H1 (cell line): ENCODE measurements around the gene FSTL4. TPM values are rescaled to one million over a fixed set of nuclear protein-coding genes. Genes with fewer than 3 reads are reported as not detected.

Experiments used
- KDM1A ChIP-seq: fragments of 200-600, 300-600 bp; sonication (generic); IDR thresholded peaks from 2 replicates; pipeline ENCODE4 v1.7.1; 2016; ENCODE audit warnings: mild to moderate bottlenecking, low read length, borderline replicate concordance
- KDM5A ChIP-seq: fragments of 200-600 bp; IDR thresholded peaks from 2 replicates; pipeline ENCODE4 v1.7.1; 2012; ENCODE audit warnings: mild to moderate bottlenecking, low read length, inconsistent platforms, mixed read lengths
- RAD21 ChIP-seq, 2 experiments: IDR thresholded peaks in 1 of 2; conservative IDR thresholded peaks in 1 of 2; 2 replicates each; pipeline ENCODE4 v1.6.1; 2011; ENCODE audit warnings: low read depth in 2 of 2, low read length in 2 of 2, improper control_type of control experiment in 1 of 2, inconsistent platforms in 1 of 2, mild to moderate bottlenecking in 1 of 2, moderate library complexity in 1 of 2
- RNF2 ChIP-seq: fragments of 200-900, 300-1000 bp; sonication (generic); IDR thresholded peaks from 2 replicates; pipeline ENCODE4 v1.7.1; 2016; ENCODE audit warnings: borderline replicate concordance, low read depth, mild to moderate bottlenecking, antibody characterized with exemption, low read length; ENCODE audit not compliant: poor library complexity, severe bottlenecking; ENCODE audit errors: missing control alignments
- SP4 ChIP-seq: IDR thresholded peaks from 2 replicates; pipeline ENCODE4 v1.6.1; 2012; ENCODE audit warnings: low read length, inconsistent platforms
- polyA plus RNA-seq, 7 experiments: library from polyadenylated mRNA; depleted of rRNA in 3 of 7; stranded (reverse) in 5 of 7; unstranded in 2 of 7; fragments of >200 nt in 5 of 7; fragments of 200-250 nt in 2 of 7; gene quantifications; 1 replicate in 5 of 7; 2 replicates in 1 of 7; 4 replicates in 1 of 7; pipeline versions ENCODE4 v1.2.1 to v1.2.3, GENCODE V29; 2011 to 2013; ENCODE audit warnings: missing spikeins in 2 of 7, mixed read lengths in 2 of 7
- total RNA-seq: library from RNA; stranded (reverse); fragmentation: NEBNext Ultra II Directional; extraction: Animal tissue kit (Norgen Biotek cat#: 25700); gene quantifications from 2 replicates; pipeline ENCODE4 v1.2.1, GENCODE V29; 2021

The FSTL4 gene
- total and polyA plus RNA-seq, 2 of the 8 experiments (the other 6 are each of a cell fraction or from before 2014, with no cell fraction given): 3.1 to 4.1 TPM

GRCh38 chr5:133275631-133276030 lies 336.7 kb downstream of the FSTL4 start (continued):
- TF ChIP-seq KDM1A: no peak
- no peak for TF ChIP-seq SP4
- TF ChIP-seq RAD21 (IDR thresholded peaks at IDR 0.05 in 1 of 2, conservative IDR thresholded peaks at IDR 0.05 in 1 of 2; ENCODE audit: low read depth in 2 of 2, low read length in 2 of 2): no peak
- no peak for TF ChIP-seq KDM5A
- no peak for TF ChIP-seq RNF2
- TF ChIP-seq, all 59 proteins: peak for 2
